GM21423 (cell line): ENCODE data around the gene OR2T29.
A peak's percentile ranks its signal among the peaks of the same experiment; 100 is the strongest.
"Not testable (repeated sequence)": the region's sequence is repeated elsewhere in the genome, so short reads cannot be mapped to it uniquely, and the experiment has no call there.

Experiments
- ATAC-seq: cut with Tn5 transposase; IDR thresholded peaks from one replicate; pipeline ENCODE4 v1.9.1; 2021; ENCODE audit warnings: mild to moderate bottlenecking, moderate library complexity; ENCODE audit not compliant: unreplicated experiment

The OR2T29 gene

GRCh38 chr1:248562672-248563071 is at the start of gene OR2T29:
OR2T29 (minus strand) TSS chr1:248562772; CDS start chr1:248559491, 3,281 bp downstream.
- ATAC-seq, result not testable (repeated sequence)

DNA sequence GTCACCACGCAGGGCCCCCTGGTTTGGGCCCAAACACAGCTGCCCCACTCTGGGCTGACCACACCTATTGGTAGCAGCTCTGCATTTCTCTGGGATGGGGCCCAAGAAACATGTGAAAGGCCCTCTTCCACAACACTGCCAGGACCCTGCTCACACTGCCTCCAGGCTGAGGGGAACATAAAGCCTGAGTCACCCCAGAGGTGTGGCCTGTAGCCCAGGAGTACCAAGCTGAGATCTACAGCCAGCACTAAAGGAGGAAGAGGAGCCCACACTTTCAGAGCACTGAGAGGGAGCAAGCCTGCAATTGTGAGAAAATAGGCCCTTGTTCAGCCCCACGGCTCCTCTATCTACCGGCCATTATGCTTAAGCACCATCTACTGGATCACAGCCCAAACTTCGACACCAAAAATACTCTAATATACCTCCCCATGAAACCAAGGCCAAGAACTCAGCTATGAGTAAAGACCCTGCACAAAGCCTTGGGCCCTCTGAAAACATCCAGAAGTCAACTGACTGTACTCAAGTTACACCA is 49.4 kb upstream of the OR2T29 start:
- no peak for ATAC-seq

GRCh38 chr1:248610301-248610700 is 47.7 kb upstream of the OR2T29 start:
- ATAC-seq, result no peak

GRCh38 chr1:248599396-248599795 is 36.8 kb upstream of the OR2T29 start:
- ATAC-seq, result no peak

DNA sequence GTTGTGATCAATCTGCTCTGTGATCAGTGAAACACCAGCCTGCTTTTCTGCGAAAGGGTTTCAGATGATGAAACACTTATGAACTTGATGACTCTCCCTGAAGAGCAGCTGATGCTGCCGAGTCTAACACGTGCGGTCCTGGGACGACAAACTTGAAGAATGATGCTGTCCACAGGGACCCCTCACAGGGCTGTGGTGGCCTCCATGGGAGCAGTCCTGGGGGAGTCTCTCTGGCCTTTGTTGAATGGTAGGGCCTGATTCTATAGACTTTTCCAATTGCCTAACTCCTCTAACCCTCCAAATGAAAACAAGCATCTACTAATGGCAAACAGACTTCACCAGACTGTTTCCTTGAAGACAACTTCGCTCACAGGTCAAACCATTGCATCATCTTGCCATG is 35.0 kb upstream of the OR2T29 start, which contains the start of gene OR2T10:
OR2T10 (minus strand) TSS at position 112 of the 400 bp plus-strand sequence. CDS start 3,932 bp downstream, outside the sequence.
- ATAC-seq, result no peak

GRCh38 chr1:248596615-248597014 is 34.0 kb upstream of the OR2T29 start:
- no peak for ATAC-seq

- ATAC-seq, result no peak
Observed at GRCh38 chr1:248593226-248593625, 30.7 kb upstream of the OR2T29 start.

GRCh38 chr1:248592655-248593054 is 30.1 kb upstream of the OR2T29 start:
- ATAC-seq, result no peak

DNA sequence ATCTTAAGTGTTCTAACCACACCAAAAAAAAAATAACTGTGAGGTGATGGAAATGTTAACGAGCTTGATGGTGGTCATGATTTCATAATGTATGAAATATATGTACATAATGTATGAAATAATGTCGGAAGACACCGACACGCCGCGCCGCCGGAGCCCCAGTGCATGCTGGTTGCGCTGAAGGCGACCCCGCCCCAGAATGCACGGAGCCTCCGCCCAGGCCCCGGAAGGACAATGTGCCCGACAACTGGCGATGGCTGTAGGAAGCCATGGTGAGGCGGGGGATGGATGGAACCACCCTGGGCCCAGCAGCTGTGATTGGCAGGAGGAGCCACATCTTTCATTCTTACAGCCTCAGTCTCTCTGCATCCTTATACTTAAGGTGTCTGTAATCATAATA is 27.5 kb upstream of the OR2T29 start:
- ATAC-seq, result no peak

- no peak for ATAC-seq
Observed at GRCh38 chr1:248589334-248589733, 26.8 kb upstream of the OR2T29 start.

DNA sequence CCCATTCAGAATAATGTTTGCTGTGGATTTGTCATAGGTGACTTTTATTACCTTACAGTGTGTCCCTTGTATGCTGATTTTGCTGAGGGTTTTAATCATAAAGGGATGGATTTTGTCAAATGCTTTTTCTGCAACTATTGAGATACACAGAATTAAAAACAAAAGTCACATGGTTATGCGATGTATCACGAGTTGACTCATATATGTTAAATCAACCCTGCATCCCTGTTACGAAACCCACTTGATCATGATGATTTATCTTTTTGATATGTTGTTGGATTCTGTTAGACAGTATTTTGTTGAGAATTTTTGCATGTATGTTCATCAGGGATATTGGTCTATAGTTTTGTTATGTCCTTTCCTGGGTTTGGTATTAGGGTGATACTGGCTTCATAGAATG is 22.7 kb upstream of the OR2T29 start:
- no peak for ATAC-seq

DNA sequence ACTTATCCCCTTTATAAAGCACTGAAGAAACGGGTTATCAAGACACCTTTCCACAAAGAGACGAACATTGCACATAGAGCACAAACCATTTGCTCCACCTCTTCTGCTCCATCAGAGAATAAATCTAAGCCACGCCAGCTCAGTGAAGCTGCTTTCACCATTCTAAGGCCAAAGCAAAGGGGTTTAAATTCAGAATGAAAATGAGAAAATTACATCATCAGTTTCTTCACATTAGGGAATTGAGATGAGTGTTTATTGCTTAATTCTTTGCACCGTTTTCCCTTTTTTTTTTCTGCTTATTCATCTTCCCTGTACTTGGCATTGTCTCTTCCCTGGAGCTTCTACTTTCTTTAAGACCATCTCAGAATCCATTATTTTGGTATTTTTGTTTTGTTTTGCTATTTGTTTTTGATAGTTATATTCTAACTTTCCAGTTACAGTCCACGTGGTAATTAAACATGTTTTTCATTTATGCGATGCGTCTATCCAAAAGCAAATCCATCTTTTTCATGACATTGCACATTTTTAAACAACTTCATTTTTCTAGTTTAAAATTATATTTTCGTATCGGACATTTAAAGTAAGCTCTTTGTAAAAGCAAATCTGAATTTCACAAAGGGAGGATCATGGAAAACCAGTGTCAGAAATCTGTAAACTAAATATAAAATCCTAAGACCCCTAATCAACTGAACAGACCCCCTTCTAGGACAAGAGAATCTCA is 13.8 kb upstream of the OR2T29 start:
- ATAC-seq, result no peak

DNA sequence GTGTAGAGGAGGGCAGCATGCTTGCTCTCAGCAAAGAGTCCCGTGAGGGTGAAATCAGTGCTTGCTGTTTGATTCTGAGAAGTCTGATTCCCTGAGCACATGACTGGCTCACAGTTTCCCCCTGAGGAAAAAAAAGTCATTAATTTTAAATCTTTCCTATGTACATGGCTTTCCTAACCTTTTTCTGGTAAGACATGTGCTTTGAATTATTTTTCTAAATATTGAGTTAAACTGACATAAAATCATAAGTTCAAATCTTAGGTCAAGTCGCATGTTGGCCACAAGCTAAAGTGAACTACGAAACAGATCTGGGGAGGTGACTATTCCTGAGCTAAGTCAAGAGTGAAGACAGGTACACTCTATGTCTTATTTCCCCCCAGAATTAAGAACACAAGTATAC is 12.1 kb upstream of the OR2T29 start, which contains the start of gene OR2T34:
OR2T34 (minus strand) TSS at position 101 of the 400 bp plus-strand sequence; CDS start at position 101, 0 bp downstream.
- not testable (repeated sequence) for ATAC-seq

DNA sequence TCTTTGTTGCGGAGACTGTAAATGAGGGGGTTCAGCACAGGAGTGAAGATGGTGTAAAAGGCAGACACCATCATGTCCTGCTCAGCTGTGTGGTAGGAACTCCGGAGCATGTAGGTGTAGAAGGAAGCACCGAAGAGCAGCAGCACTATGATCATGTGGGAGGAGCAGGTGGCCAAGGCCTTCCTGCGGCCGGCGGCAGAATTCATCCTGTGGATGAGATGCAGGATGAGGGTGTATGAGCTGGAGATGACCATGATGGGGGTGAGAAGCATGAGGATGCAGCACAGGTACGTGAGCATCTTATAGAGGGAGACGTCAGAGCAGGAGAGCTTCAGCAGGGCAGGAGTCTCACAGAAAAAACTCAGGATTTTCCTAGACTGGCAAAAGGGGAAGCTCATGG is 11.3 kb upstream of the OR2T29 start:
- not testable (repeated sequence) for ATAC-seq

GRCh38 chr1:248572049-248572448 is 9.5 kb upstream of the OR2T29 start:
- peak; percentile 70 for ATAC-seq

- ATAC-seq, result not testable (repeated sequence)
Observed at GRCh38 chr1:248570811-248571210, 8.2 kb upstream of the OR2T29 start.

GRCh38 chr1:248569049-248569448 is 6.5 kb upstream of the OR2T29 start:
- not testable (repeated sequence) for ATAC-seq

- peak; percentile 71 for ATAC-seq
Observed at GRCh38 chr1:248565530-248566373, 3.2 kb upstream of the OR2T29 start.

DNA sequence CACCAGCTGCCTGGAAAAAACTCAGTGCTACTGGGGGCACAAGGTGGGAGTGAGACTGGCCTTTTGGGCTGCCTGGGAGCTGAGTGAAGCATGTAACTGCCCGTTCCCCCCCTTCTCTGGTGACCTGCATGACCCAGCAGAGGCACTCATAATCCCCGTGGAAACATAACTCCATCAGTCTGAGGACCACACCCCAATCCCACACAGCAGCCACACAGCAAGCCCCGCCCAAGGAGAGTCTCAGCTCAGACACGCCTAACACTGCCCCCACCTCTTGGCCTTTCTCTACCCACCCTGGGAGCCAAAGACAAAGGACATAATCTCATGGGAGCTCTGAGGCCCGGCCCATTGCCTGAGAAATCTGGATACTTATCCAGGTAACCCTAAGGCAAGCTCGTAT is 11.5 kb downstream of the OR2T29 start:
- not testable (repeated sequence) for ATAC-seq

DNA sequence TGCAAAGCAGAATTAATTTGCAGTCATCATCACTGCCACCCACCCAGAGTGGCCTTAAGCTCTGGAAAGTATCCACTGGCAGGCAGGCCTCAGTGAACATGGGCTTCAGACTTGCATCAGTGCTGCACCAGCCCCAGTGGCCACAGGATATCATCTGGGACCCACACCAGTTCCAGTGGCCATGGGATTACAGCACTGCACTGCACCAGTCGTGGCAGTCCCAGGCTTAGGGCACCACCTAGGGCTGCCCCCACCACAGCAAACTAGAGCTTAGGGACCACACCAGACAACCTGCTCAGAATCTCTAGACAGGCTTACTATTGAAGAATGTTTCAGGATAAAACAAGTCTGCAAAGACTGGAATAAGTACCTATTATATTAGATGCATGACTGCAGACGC is 15.2 kb downstream of the OR2T29 start:
- not testable (repeated sequence) for ATAC-seq

GRCh38 chr1:248537449-248537848 is 25.1 kb downstream of the OR2T29 start:
- peak; percentile 64 for ATAC-seq
